GM12878 (cell line): ENCODE measurements around the gene MRPS22. TPM values are rescaled to one million over a fixed set of nuclear protein-coding genes. Genes with fewer than 3 reads are reported as not detected.

Experiments used
- ATAC-seq: fragments of 200-7000 bp; cut with Tn5 transposase; 3 replicates; pipeline ENCODE4 v1.9.1; 2020; ENCODE audit warnings: mild to moderate bottlenecking, moderate library complexity
- BruUV-seq: library from RNA; stranded (reverse); fragments of 400-500 nt; replicated peaks from 2 replicates; lab custom pipeline; 2021; lab: Mats Ljungman, UMichigan
- CTCF ChIA-PET: fragments of 300-600 bp; sonication (Branson Sonifier 250); formaldehyde crosslinking; extraction: SDS; loops from one replicate; lab custom pipeline; 2021; ENCODE audit warnings: inconsistent platforms; lab: Yijun Ruan, JAX
- POLR2A ChIA-PET: fragments of 350-600 bp; formaldehyde crosslinking; extraction: SDS; loops from one replicate; lab custom pipeline; 2021; ENCODE audit warnings: inconsistent platforms; lab: Charles Lee
- RAD21 ChIA-PET: fragments of 300-600 bp; sonication (Branson Sonifier 250); formaldehyde crosslinking; loops from one replicate; lab custom pipeline; 2023; ENCODE audit warnings: antibody characterized with exemption; ENCODE audit not compliant: unreplicated experiment; lab: Charles Lee
- SMC1A ChIA-PET: fragments of 300-600 bp; sonication (Branson Sonifier 250); formaldehyde crosslinking; loops from one replicate; lab custom pipeline; 2023; ENCODE audit not compliant: unreplicated experiment, uncharacterized antibody; lab: Charles Lee
- DNase-seq: peaks from one replicate; pipeline ENCODE4 v3.0.0-alpha.2; 2011; ENCODE audit warnings: low read depth, low spot score
- FAIRE-seq: peaks from 3 replicates; lab custom pipeline; 2011; peaks lifted over from hg19 to GRCh38; lab: Jason Lieb, UNC
- H2AFZ ChIP-seq: 2 replicates; pipeline ENCODE4 v1.6.0; 2011; ENCODE audit warnings: low read depth, low read length, control low read depth; ENCODE audit not compliant: control insufficient read depth
- H3K27ac ChIP-seq: 2 replicates; pipeline ENCODE4 v1.5.1; 2011; ENCODE audit warnings: control low read depth; ENCODE audit not compliant: control insufficient read depth, insufficient read depth
- H3K27me3 ChIP-seq, 2 experiments: replicated peaks in 1 of 2; 2 replicates each; pipeline versions ENCODE4 v1.6.0 to v1.6.1; 2011; ENCODE audit warnings: low read length in 1 of 2; ENCODE audit not compliant: control insufficient read depth in 2 of 2, insufficient read depth in 2 of 2
- H3K36me3 ChIP-seq, 2 experiments: 2 replicates each; pipeline ENCODE4 v1.5.1; 2011; ENCODE audit warnings: low read length in 1 of 2; ENCODE audit not compliant: control insufficient read depth in 2 of 2, insufficient read depth in 2 of 2
- H3K4me1 ChIP-seq: 2 replicates; pipeline ENCODE4 v1.6.1; 2011; ENCODE audit warnings: mild to moderate bottlenecking, low read length, moderate library complexity, mixed read lengths; ENCODE audit not compliant: control insufficient read depth, insufficient read depth
- H3K4me2 ChIP-seq: 2 replicates; pipeline ENCODE4 v1.6.0; 2011; ENCODE audit warnings: control low read depth; ENCODE audit not compliant: control insufficient read depth, insufficient read depth
- H3K4me3 ChIP-seq: fragments of 200-600 bp; sonication (generic); 2 replicates; pipeline ENCODE4 v1.5.1; 2016
- H3K79me2 ChIP-seq: 2 replicates; pipeline ENCODE4 v1.6.0; 2011; ENCODE audit warnings: low read length; ENCODE audit not compliant: control insufficient read depth, insufficient read depth
- H3K9ac ChIP-seq: 2 replicates; pipeline ENCODE4 v1.8.0; 2011; ENCODE audit warnings: low read length, control low read depth, mixed read lengths; ENCODE audit not compliant: control insufficient read depth, insufficient read depth
- H3K9me3 ChIP-seq: replicated peaks from 3 replicates; pipeline ENCODE4 v1.5.1; 2011; ENCODE audit warnings: mild to moderate bottlenecking, low read length; ENCODE audit not compliant: control insufficient read depth, insufficient read depth
- H4K20me1 ChIP-seq: 2 replicates; pipeline ENCODE4 v1.6.0; 2011; ENCODE audit not compliant: control insufficient read depth, insufficient read depth
- BRCA1 ChIP-seq: IDR thresholded peaks from 2 replicates; pipeline ENCODE4 v1.6.1; 2011; ENCODE audit warnings: low read depth, low read length, improper control_type of control experiment
- EED ChIP-seq: sonication (generic); IDR thresholded peaks from 2 replicates; pipeline ENCODE4 v1.6.1; 2016; ENCODE audit warnings: antibody characterized with exemption, low read depth
- ESRRA ChIP-seq: IDR thresholded peaks from 2 replicates; pipeline ENCODE4 v1.6.1; 2012; ENCODE audit warnings: mild to moderate bottlenecking, low read length, improper control_type of control experiment
- FOS ChIP-seq: IDR thresholded peaks from 3 replicates; pipeline ENCODE4 v1.6.1; 2011; ENCODE audit warnings: borderline replicate concordance; ENCODE audit not compliant: insufficient read length; ENCODE audit errors: extremely low read depth
- NR2C1 ChIP-seq: fragments of 450-650 bp; IDR thresholded peaks from 2 replicates; pipeline ENCODE4 v1.6.1; 2017; ENCODE audit warnings: antibody characterized with exemption, mild to moderate bottlenecking, moderate library complexity
- SIX5 ChIP-seq: IDR thresholded peaks from 2 replicates; pipeline ENCODE4 v1.6.1; 2011; ENCODE audit warnings: mild to moderate bottlenecking, low read depth, low read length, moderate library complexity; ENCODE audit not compliant: severe bottlenecking
- SRF ChIP-seq, 2 experiments: IDR thresholded peaks; 2 replicates each; pipeline ENCODE4 v1.6.1; 2011; ENCODE audit warnings: low read depth in 2 of 2, low read length in 2 of 2, mild to moderate bottlenecking in 1 of 2, moderate library complexity in 1 of 2
- STAT3 ChIP-seq: IDR thresholded peaks from 2 replicates; pipeline ENCODE4 v1.6.1; 2011; ENCODE audit warnings: low read depth, low read length, improper control_type of control experiment
- TAF1 ChIP-seq: IDR thresholded peaks from 2 replicates; pipeline ENCODE4 v1.6.1; 2011; ENCODE audit warnings: mild to moderate bottlenecking, low read depth, low read length, borderline replicate concordance
- ZBED1 ChIP-seq: IDR thresholded peaks from 2 replicates; pipeline ENCODE4 v1.6.1; 2016; ENCODE audit warnings: borderline replicate concordance
- WGBS: methylation state at CpG from one replicate; pipeline ENCODE4 v1.1.6; 2016; ENCODE audit warnings: low lambda C conversion rate; ENCODE audit not compliant: insufficient replicate concordance, insufficient coverage; ENCODE audit errors: missing lambda C conversion rate; 5-methylcytosine and 5-hydroxymethylcytosine counted together
- in situ Hi-C: fragments of 300-500 bp; cut with MboI; formaldehyde crosslinking; loops from 9 replicates; pipeline ENCODE4 v1.14.3; 2018; ENCODE audit warnings: mixed read lengths
- intact Hi-C: fragments of 100-400 bp; cut with micrococcal nuclease; formaldehyde crosslinking; loops from one replicate; pipeline ENCODE4 v1.14.2; 2022; ENCODE audit not compliant: unreplicated experiment
- polyA plus RNA-seq, 11 experiments: library from polyadenylated mRNA; depleted of rRNA in 4 of 11; unstranded in 6 of 11; stranded (reverse) in 5 of 11; fragments of >200 nt; fragmentation: Nextera tagmentation in 4 of 11; fragmentation: Illumina TruSeq in 1 of 11; extraction: Ambion mirVana in 4 of 11; extraction: Trizol in 1 of 11; gene quantifications; 1 replicate in 1 of 11; 2 replicates in 10 of 11; pipeline versions ENCODE4 v1.2.1 to v1.2.3, GENCODE V29; 2011 to 2016; ENCODE audit warnings: inconsistent platforms in 2 of 11, missing spikeins in 2 of 11, low read depth in 1 of 11
- total RNA-seq, 4 experiments: library from RNA; depleted of rRNA in 3 of 4; stranded (reverse); fragments of >200 nt in 3 of 4; fragmentation: Illumina TruSeq in 1 of 4; extraction: Trizol in 1 of 4; gene quantifications; 2 replicates each; pipeline versions ENCODE4 v1.2.1 to v1.2.3, GENCODE V29; 2013 to 2021
- TF ChIP-seq, protein P1 (sequence below): fragments of 450-650 bp; IDR thresholded peaks from 2 replicates; pipeline ENCODE4 v1.6.1; 2016; ENCODE audit warnings: mild to moderate bottlenecking, moderate library complexity, borderline replicate concordance
- TF ChIP-seq, protein P2 (sequence below): fragments of 150-350 bp; IDR thresholded peaks from 2 replicates; pipeline ENCODE4 v1.6.1; 2016; ENCODE audit warnings: low read depth, low read length
- TF ChIP-seq, protein P3 (sequence below): fragments of 450-650 bp; IDR thresholded peaks from 2 replicates; pipeline ENCODE4 v1.6.1; 2014; ENCODE audit warnings: mild to moderate bottlenecking
- TF ChIP-seq, protein P4 (sequence below): IDR thresholded peaks from 2 replicates; pipeline ENCODE4 v1.6.1; 2011; ENCODE audit warnings: mild to moderate bottlenecking, low read depth, low read length, moderate library complexity; ENCODE audit not compliant: insufficient replicate concordance
- TF ChIP-seq, protein P5 (sequence below): IDR thresholded peaks from 2 replicates; pipeline ENCODE4 v1.6.1; 2011; ENCODE audit warnings: low read depth, mild to moderate bottlenecking, low read length, moderate library complexity, borderline replicate concordance; ENCODE audit errors: extremely low read depth

Gene MRPS22
- total and polyA plus RNA-seq, 10 of the 15 experiments (the other 5 are each of a cell fraction or from before 2014, with no cell fraction given): 44.3 to 146 (median 75.2) TPM

DNA sequence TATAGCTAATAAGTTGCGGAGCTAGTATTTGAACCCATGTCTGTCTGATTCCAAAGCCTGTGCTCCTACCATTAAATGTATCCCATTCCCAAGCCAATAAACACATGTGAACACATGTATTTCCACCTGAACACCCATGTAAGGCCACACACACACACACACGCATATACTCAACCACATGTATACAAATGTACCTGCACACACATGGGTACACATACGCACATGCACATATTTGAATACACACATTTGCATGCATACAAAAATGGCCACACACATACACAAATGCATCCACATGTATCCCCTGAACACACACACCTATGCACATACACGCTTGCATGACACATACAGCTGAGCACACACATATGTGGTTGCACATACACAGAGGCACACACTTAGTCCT, 5.4 kb upstream of the MRPS22 start:
- Histone ChIP-seq H2AFZ (no peak overlapping the region), H3K27me3 (no peaks in the 10 kb centered on the region), H3K4me2 (no peak overlapping the region), H3K9ac (no peak overlapping the region), H3K4me1 (no peaks in the 10 kb centered on the region), H3K79me2 (no peaks in the 10 kb centered on the region), H3K4me3 (no peak overlapping the region), H4K20me1 (no peaks in the 10 kb centered on the region), H3K27ac (no peak overlapping the region), H3K9me3 (no peaks in the 10 kb centered on the region; the same call in 2 of the 3 replicates), H3K36me3 (no peaks in the 10 kb centered on the region)
- 74% methylated on average over 4 of the region's 4 CpGs for WGBS
- intact Hi-C loops: no loop called here
- DNase-seq (no peak), FAIRE-seq (no peak), ATAC-seq (no peak)
- ChIA-PET POLR2A (no interaction called here), CTCF (interaction anchor here (0.7 to 1.2 kb wide), 2 partner anchors 16 to 227 kb away, joined by 3 read pairs; no protein-coding TSS in a partner anchor), RAD21 (no interaction called here), SMC1A (no interaction called here)
- in situ Hi-C loops: no loop called here
- BruUV-seq: no TSS peak
- TF ChIP-seq EED (no peak), BRCA1 (no peak), STAT3 (no peak), FOS (no peak), SRF (IDR thresholded peaks at IDR 0.05; ENCODE audit: low read depth in 2 of 2, low read length in 2 of 2) (no peak), ESRRA (no peak), TAF1 (no peak), NR2C1 (no peak), SIX5 (no peak), ZBED1 (no peak)
- TF ChIP-seq, protein P1, sequence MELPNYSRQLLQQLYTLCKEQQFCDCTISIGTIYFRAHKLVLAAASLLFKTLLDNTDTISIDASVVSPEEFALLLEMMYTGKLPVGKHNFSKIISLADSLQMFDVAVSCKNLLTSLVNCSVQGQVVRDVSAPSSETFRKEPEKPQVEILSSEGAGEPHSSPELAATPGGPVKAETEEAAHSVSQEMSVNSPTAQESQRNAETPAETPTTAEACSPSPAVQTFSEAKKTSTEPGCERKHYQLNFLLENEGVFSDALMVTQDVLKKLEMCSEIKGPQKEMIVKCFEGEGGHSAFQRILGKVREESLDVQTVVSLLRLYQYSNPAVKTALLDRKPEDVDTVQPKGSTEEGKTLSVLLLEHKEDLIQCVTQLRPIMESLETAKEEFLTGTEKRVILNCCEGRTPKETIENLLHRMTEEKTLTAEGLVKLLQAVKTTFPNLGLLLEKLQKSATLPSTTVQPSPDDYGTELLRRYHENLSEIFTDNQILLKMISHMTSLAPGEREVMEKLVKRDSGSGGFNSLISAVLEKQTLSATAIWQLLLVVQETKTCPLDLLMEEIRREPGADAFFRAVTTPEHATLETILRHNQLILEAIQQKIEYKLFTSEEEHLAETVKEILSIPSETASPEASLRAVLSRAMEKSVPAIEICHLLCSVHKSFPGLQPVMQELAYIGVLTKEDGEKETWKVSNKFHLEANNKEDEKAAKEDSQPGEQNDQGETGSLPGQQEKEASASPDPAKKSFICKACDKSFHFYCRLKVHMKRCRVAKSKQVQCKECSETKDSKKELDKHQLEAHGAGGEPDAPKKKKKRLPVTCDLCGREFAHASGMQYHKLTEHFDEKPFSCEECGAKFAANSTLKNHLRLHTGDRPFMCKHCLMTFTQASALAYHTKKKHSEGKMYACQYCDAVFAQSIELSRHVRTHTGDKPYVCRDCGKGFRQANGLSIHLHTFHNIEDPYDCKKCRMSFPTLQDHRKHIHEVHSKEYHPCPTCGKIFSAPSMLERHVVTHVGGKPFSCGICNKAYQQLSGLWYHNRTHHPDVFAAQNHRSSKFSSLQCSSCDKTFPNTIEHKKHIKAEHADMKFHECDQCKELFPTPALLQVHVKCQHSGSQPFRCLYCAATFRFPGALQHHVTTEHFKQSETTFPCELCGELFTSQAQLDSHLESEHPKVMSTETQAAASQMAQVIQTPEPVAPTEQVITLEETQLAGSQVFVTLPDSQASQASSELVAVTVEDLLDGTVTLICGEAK: no peak
- TF ChIP-seq, protein P2, sequence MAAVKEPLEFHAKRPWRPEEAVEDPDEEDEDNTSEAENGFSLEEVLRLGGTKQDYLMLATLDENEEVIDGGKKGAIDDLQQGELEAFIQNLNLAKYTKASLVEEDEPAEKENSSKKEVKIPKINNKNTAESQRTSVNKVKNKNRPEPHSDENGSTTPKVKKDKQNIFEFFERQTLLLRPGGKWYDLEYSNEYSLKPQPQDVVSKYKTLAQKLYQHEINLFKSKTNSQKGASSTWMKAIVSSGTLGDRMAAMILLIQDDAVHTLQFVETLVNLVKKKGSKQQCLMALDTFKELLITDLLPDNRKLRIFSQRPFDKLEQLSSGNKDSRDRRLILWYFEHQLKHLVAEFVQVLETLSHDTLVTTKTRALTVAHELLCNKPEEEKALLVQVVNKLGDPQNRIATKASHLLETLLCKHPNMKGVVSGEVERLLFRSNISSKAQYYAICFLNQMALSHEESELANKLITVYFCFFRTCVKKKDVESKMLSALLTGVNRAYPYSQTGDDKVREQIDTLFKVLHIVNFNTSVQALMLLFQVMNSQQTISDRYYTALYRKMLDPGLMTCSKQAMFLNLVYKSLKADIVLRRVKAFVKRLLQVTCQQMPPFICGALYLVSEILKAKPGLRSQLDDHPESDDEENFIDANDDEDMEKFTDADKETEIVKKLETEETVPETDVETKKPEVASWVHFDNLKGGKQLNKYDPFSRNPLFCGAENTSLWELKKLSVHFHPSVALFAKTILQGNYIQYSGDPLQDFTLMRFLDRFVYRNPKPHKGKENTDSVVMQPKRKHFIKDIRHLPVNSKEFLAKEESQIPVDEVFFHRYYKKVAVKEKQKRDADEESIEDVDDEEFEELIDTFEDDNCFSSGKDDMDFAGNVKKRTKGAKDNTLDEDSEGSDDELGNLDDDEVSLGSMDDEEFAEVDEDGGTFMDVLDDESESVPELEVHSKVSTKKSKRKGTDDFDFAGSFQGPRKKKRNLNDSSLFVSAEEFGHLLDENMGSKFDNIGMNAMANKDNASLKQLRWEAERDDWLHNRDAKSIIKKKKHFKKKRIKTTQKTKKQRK: no peak
- TF ChIP-seq, protein P3, sequence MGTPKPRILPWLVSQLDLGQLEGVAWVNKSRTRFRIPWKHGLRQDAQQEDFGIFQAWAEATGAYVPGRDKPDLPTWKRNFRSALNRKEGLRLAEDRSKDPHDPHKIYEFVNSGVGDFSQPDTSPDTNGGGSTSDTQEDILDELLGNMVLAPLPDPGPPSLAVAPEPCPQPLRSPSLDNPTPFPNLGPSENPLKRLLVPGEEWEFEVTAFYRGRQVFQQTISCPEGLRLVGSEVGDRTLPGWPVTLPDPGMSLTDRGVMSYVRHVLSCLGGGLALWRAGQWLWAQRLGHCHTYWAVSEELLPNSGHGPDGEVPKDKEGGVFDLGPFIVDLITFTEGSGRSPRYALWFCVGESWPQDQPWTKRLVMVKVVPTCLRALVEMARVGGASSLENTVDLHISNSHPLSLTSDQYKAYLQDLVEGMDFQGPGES: no peak
- TF ChIP-seq, protein P4, sequence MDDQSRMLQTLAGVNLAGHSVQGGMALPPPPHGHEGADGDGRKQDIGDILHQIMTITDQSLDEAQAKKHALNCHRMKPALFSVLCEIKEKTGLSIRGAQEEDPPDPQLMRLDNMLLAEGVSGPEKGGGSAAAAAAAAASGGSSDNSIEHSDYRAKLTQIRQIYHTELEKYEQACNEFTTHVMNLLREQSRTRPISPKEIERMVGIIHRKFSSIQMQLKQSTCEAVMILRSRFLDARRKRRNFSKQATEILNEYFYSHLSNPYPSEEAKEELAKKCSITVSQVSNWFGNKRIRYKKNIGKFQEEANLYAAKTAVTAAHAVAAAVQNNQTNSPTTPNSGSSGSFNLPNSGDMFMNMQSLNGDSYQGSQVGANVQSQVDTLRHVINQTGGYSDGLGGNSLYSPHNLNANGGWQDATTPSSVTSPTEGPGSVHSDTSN: no peak
- TF ChIP-seq, protein P5, sequence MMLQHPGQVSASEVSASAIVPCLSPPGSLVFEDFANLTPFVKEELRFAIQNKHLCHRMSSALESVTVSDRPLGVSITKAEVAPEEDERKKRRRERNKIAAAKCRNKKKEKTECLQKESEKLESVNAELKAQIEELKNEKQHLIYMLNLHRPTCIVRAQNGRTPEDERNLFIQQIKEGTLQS: no peak
